Stimulated activated CD8-positive, alpha-beta memory T cell treated with anti-CD3 and anti-CD28 coated beads, Interleukin-4, amount 100 ng/mL, for 4 hours (primary cell): ENCODE data around the gene TBC1D16.

ENCODE experiments used
- DNase-seq, 2 donors: peaks; one replicate each; pipeline ENCODE4 v3.0.0-alpha.2; 2020; ENCODE audit warnings: low read depth in 2 of 2, low spot score in 1 of 2

Gene TBC1D16

DNA sequence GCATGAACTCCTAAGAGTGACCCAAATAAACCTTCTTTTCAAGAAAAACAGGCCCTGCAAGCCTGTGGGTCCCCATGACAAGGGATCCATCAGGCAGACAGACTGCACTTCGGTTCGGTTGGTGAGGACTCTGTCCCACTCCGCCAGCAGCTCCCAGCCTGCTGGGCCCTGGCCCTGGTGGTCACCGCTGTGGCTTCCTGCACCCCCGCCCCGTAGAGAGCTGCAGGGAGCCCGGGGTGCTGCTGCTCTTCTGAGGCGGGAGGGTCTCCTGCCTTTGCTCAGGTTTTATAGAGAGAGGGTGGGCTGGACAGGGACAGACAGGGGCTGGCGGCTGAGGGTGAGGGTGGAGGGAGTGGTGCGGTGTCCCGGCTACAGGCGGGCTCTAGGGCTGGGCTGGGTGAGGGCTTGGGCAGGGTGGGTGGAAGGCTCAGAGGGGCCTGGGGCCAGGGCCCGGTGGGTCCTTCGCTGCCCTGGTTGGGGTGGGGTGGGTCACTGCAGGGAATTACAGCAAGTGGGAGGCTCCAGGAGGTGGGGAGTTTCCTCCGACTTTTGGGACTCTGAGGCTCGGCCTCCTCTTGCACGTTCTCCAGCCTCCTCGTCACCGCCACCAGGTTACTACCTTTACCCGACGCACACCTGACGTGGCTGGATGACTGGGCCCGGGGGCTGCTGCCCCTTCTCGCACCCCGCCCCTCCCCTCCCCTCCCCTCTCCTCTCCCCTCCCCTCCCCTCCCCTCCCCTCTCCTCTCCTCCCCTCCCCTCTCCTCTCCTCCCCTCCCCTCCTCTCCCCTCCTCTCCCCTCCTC is 106.2 kb downstream of the TBC1D16 start:
- no peak for DNase-seq

DNA sequence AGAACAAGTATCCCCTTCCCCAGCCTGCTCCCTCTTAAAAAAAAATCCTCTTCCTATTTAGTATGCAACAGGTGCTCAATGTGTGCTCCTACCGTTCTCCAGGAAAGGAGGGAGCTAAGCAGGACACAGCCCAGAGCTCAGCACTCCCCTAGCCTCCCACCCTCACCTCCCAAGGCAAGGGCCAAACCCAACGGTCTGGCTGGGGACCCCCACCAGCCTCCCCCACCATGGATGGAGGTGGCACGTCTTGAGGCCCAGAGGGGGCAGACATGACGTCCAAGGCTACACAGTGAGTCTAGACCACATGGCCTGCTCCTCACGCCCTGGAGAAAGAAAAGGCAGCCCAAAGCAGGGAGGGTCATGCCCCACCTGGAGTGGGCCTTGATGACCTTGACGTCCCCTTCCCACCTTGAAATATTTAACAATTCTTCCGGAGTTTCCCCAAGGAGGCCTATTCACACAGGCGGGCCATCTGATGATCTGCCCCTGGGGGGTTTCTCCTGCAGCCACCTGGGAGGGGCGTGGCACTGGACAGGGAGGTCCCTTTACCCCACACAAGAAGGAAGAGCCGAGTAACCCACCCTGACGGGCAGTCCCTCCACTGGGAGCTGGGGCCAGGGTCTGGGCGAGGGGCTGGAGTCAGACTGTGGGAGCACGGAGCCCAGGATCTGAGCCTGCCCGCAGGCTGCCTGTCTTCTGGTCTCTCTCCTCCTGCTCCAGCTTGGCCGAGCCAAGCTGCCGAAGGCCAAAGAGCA is 107.0 kb downstream of the TBC1D16 start:
- DNase-seq, result no peak

DNA sequence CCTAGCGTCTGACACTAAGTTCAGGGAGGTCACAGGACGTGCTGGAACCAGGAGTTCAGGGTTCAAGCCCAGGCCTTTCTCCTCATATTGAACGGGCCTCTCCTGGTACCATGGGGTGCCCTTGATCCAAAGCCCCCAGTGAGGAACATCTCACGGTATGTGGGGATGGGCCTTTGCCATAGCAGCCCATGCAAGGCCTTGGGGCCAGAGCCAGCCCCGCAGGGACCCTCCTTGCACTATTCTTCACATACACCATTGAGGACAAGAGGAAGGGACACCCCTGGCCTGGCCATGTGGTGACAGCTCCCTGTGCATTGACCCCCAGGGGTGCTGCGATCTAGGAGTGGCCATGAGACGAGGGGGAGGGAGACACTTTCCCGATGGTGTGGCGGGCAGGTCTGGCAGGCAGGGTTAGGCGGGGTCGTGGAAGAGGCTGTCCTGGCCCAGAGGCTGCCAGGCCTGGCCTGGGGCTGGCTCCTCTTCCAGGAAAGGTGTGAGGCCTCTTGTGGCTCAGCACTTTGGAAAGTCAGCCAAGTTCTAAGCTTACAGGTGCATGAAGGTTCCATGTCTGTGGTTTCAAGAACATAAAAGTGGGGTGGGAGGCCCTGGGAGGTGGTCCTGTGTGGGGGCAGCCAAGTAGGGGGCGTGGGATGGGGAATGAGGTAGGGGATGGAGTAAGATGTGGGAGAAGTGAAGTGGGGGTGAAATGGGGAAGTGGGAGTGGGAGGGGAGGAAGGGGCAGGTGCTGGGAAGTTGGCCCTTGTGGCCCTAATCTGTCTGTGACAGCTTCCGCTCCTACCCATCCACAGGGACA is 107.8 kb downstream of the TBC1D16 start:
- no peak for DNase-seq

DNA sequence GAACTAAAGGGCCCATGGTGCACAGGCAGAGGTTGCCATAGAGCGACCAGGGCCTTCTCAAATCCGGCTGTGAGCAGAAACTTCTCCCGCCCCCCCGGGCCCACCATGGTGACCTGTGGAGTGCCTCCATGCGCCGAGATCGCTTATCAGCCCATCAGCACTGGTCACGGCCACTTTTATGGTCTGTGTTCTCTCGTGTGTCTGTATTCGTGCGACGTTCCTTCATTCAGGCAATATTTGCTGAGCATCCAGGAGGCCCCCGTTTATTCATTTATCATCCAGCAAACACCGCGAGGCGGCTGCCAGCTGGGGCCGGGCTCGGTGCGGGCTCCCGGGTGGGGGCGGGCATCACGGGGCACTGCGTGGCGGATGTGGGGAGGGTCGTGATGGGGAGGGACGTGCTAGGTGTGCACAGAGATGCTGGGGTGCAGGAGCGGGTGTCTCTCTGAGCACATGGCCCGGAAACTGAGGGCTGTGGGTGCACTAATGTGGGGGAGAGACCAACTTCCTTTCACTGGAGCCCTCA is 108.5 kb downstream of the TBC1D16 start:
- no peak for DNase-seq

DNA sequence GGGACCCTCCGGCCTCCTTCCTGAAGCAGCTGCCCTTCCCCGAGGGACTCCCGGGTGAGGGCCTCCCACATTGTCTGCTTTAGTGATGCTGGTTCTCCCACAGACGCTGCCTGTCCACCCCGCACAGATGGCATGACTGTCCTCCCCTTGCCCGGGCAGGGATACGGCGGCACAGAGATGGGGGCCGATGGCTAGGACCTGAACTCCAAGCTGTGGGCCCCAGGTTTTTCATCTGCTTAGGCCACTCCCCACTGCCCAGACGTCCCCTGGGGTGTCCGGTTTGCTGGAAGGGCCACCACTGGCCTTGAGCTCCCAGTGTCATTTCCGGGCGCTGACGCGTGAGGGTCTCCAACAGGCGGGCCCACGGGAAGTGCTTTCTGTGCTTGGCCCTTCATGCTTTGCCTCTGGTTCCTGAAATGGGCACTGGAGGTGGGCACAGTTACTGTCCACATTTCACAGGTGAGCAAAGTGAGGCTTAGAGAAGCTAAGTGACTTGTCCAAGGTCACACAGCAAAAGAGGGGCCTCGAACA is 109.0 kb downstream of the TBC1D16 start:
- no peak for DNase-seq

DNA sequence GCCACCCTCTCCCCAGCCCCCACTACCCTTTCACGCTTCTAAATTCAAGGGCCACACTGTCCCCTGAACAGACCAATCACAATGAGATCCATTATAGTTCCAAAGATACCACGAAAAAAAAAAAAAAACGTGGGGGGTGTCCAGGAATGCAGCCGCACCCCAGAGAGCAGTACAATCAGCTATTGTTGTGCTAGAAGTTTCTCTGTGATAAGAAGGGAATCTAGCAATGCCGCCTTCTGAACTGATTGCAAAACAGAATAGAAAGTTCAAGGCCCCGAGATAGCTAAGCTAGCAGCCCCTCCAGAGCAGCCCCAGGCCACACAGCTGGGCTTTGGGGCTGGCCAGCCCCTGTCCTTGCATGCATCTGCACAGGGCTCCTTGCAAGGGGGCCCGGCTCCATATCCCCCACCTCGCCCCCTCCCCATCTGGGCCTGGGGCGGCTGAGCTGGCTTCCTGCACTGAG is 109.5 kb downstream of the TBC1D16 start:
- no peak for DNase-seq

DNA sequence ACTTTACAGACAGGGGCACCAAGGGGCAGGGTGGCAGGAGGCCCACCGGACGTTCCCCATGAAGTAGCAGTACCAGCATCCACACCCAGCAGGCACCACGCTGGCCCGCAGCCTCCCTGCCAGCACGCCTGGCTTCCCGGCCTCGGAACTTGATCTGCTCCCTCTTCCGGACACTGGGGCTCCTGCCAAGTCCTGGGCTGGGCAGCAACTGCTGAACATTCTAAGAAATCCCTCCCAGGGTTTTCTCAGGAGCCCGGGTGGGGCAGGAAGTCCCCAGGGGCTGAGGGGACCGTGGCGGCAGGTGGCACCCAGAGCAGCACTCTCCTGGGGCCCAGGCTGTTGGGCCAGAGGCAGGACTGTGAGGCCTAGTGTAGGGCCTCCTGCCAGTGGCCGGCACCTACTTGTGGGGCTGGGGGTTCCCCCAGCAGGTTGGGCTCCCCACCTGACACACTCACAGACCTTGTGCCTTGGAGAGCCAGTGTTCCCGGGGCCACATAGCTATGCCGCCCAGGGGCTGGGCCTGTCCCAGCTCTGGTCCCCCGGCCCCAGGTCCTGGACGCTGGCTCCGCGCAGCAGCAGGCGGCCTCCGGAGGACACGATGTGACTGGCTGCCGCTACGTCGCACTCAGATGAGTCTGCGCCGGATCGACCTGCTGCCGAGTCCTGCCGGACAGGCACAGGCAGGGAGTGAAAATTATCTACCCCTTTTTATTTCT is 110.3 kb downstream of the TBC1D16 start:
- no peak for DNase-seq

DNA sequence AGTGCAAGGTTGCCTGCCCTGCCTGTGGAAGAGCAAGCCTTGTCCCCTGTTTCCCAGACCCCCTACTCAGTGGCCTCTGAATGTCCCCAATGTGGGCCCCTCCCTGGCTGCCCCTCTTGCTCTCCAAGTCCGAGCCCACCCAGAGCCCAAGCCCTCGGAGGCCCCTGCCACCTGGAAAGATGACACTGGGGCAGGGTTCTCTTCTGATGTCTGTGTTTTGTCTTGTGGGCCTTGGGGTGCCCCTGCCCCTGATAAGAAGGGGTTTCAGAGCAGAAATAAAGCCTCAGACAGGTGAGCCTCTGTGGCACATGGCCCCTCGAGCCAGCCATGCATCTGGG is 111.1 kb downstream of the TBC1D16 start:
- DNase-seq, result no peak

DNA sequence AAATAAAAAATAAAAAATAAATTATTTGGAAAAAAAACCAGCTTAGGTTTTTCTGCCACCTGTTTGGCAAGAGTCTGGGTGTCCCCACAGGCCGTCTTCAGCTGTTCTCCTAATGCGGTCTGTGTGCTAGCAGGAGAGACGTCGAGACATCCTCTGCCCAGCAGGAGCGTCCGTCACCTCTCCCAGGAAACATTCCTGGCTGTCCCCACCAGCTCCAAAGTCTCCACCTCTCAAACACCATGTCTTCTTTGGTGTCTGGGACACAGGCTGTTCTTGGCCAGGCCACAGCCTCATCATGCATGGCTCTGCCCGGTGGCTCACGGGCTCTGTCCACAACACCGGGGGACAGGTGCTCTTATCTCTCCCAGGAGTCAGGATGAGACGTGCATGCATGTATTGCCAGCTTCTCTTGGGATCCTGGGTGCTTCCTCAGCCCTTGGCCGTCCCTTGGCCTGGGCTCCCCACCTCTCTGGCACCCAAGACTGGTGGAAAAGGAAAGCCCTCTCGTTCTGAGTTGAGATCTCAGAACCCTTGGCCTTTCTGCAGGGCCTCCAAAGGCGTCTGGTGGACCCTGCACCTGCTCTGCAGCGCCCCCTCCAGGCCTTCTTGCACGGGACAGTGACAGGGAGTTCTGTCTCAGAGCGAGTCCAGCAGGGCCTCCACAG is 111.6 kb downstream of the TBC1D16 start:
- no peak for DNase-seq

DNA sequence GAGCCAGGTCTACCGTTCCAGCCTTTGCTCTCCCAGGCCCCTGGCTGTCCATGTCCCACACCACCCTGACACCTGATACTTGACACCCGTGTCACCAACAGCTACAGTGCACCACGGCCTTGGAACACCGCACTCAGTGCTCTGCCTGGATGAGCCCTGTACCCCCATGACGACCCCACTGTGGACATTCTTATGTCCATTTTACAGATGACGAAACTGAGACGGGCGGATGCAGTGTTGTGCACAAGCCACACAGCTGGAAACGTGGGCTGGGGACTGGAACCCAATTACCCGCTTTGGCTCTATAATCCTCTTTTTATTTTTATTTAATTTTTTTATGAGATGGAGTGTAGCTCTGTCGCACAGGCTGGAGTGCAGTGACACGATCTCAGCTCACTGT is 112.9 kb downstream of the TBC1D16 start:
- DNase-seq, result no peak

DNA sequence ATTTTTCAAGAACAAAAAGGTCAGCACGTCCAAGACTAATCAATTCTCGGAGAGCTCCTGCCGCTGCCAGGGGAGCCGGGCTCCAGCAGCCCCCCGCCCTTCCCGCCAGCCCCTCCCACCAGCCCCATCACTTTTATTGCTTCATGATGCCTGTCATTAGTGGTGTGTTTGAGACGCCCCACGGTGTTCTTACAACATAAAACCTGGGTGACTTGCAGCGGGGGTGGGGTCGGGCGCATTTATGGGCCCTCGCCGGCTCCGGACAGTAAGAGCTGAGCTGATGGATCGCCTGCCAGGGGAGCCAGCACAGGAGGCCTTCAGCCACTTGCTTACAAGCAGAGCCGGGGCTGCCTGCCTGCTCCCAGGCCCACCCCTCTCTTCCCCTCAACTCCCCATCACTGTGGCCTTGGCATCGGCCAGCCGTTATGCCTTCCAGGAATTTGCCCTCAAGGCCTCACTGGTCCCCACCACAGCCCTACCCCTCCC is 113.5 kb downstream of the TBC1D16 start:
- no peak for DNase-seq

DNA sequence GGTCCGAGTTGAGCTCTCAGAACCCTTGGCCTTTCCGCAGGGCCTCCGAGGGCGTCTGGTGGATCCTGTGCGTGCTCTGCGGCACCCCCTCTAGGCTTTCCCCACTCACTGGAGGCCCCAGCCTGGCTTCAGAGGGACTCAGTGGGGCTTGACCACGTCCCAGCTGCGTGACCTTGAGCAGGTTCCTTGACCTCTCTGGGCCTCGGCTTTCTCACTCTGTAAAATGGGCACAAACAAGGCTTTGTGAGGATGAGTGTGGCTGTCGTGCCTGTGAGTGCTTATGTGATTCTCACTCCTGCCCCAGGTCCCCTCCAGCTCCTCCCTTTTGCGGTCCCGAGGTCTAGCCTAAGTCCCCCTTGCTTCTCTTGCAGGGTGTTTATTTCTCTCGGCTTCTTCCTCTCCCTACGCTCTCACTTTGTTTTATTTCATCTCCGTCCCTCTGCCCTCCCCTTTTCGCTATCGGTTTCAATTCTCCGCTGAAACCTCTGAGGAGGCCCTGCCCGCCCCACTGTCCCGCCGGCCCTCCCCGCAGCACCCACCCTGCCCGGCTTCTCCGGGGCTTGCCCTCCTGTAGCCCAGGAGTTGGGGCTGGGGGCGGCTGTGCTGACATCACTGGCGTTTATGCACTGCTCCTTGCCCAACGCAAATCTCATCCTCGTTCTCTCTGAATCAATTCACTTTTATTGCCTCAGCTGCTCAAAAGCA is 114.1 kb downstream of the TBC1D16 start:
- DNase-seq, result no peak

DNA sequence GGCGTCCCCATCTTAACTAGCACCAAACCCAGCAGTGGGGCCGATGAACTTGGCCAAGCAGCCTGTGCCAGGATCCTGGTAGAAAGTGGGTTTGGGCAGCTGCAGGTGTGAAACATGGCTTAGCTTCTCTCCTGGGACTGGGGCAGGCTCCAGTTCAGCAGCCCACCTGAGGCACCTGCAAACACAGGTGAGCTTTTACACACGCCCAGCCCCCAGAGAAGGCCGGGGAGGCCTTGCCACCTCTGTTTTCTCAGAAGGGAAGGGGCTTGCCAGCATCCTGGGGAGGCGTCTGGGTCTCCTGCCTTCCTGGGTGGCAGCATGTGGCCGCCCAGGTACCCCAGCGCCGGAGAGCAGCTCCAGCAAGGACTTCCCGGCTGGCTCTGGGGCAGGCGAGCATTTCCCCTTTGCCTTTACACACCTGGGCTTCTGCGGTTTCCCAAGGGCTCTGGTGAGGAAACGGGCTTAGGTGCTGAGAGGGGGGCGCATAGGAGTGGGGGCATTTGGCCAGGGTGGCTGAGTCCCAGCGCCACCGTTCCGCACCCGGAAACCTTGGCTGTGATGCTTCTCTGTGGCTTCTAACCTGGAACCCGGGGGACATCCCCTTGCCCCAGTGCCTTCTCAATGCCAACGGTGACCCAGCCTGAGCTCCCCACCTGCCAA is 114.8 kb downstream of the TBC1D16 start:
- no peak for DNase-seq

DNA sequence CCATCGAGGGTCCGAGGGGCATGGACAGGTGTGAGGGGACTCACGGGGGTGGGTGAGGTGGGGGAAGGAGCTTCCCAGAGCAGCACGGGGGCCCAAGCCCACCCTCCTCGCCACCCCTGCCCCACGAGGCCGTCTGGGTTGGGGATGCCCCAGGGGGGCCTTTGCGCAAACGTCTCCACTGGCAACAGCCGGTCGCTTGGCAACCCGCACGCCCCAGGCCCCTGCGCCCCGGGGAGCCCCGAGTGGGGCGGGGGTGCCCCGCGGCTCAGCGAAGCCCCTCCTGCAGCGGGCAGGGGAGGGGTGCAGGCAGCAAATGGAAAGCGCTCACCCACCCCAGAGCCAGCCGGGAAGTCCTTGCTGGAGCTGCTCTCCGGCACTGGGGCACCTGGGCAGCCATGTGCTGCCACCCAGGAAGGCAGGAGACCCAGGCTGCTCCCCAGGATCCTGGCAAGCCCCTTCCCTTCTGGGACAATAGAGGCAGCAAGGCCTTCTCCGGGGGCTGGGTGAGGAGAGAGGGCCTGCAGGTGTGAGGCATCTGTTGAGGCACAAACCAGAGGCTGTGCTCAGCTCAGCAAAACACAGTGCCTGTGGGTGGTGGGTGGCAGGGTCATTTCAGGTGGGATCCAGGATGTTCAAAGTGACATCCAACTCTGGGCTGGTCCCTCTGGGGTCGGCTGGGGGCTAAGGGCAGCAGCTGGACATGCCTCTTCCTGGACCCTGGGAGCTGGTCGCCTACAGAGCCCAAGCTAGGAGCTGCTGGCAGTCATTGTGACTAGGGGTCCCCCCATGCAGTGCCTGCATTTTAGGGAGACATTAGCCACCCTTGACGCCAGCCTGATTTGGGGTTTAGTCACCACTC is 115.6 kb downstream of the TBC1D16 start:
- DNase-seq, result no peak

DNA sequence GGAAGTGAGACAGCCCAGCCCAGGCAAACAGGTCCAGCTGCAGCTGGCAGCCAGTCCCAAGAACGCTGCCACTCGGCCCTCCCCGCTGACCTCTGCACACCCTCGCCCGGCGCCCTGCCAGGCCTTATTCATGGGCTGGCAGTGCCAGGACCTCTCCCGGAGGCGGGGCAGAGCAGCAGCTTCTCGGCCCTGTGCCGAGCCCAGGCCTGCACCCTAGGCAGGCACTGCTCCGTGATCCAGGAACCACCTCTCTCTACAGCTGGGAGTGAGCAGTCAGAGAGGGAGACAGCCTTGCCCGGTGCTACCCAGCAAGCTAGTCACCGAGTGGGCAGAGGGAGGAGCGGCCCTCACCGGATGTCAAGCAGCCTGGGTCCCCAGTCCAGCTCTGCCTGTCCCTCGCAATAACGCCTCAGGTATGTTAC is 116.5 kb downstream of the TBC1D16 start:
- no peak for DNase-seq

DNA sequence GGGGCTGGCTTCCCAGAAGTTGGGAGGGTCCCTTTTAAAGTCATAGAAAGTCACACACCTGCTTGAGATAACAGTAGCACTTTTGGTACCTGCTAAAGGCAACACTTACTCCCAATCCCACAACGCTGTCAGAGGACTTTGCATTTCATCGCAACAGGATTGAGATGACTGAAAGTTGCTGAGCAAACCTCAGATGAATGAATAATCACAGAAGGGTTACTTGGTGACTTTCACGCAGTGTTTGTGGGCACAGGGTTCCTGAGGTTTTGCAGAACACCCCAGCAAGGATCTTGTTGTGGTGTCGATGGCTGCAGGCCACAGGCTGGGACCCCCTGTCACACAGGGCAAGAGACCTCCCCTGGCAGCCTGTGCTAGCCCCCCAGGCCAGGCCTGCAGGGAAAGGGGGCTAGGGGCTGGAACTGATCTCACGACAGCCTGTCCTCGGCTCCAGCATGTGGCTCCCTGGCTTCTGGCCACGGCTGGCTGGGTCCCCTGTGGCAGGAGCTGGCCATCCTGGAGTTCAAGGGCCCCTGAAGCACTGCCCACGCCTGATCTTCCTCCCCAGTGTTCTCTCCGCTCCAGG is 117.0 kb downstream of the TBC1D16 start:
- DNase-seq, result no peak

DNA sequence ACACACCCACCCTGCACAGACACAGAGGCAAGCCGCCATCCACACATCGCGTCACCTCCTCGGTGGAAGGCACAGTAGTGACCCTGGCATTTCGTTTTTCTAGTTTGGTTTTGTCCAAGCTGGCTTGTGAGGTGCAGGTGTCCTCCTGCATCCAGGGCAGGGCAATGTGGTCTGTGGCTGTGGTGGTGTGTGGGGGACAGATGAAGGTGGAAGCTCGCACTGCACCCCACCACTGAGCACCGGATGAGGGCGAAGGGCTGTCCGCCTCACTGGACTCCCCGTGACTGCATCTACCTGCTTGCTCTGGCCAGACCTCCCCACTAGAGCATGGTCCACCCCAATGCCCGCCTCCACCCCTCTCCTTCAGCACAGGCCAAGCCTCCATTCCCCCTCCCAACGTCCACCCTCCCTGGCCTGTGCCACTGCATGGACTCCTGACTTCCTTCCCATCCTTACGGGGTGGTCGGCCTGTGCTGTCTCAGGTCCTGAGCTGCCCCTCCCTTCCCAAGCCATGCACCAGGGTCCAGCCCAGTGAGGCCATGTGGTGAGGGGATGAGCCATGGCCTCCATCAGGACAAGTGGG is 117.7 kb downstream of the TBC1D16 start:
- DNase-seq, result no peak
